NCI-H510A (cell line): ENCODE data around the gene DNAH2.

Experiments used
- DNase-seq: peaks from one replicate; lab custom pipeline; 2025; lab: John Stamatoyannopoulos, UW

DNAH2 gene

DNA sequence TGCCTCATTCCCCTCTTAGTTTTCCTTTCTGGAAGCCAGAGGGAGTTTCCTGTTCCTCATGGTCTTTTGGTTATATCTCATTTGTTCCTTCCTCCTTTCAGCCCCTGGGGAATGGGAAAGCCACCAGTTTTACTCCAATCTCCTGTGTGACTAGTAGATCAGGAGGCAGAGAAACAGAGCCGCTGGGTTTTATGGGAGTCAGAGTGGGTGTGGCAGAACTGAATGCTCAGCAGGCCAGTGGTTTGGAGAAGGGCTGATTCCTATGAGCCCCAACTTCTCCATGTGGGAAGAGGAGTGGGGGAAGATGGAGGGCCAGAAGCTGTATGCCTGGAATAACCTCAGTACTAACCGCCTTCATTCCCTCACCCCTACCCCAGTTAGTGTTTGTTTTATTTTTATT is 4.1 kb downstream of the DNAH2 start:
- no peak for DNase-seq

DNA sequence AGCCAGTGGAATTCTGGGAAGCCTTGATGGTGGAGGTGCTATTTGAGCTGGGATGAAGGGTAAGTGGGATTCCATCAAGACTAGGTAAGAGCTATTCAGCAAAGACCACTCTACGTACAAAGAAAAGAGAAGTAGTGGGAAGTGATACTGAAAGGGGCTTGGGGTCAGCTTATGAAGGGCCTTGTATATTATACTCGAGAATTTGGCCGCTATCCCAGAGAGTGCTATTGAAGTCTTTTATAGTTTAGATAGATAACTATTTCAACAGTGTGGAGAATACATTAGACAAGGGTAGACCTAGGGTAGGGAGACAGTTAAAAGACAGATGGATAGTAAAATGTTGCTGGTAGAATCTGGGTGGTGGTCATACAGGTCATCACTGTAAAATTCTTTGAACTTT is 10.3 kb downstream of the DNAH2 start:
- DNase-seq, result no peak

DNA sequence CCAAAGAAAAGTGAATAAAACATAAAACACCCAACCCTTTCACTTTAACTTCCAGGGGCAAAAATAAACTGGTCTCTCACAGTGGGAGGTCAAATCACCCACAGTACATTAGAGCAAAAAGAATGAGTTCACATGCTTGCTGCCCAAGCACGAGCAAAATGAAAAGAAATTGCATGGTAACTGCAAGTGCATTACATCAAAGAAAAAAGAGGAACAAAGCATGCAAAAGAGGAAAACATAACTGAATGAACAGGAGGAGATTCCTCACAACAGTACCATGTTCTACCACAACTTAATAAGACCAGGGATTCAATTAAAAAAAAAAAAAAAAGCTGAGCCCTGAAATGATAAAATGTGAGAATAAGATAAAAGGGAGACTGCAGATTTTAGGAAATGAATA is 12.3 kb downstream of the DNAH2 start:
- no peak for DNase-seq

DNA sequence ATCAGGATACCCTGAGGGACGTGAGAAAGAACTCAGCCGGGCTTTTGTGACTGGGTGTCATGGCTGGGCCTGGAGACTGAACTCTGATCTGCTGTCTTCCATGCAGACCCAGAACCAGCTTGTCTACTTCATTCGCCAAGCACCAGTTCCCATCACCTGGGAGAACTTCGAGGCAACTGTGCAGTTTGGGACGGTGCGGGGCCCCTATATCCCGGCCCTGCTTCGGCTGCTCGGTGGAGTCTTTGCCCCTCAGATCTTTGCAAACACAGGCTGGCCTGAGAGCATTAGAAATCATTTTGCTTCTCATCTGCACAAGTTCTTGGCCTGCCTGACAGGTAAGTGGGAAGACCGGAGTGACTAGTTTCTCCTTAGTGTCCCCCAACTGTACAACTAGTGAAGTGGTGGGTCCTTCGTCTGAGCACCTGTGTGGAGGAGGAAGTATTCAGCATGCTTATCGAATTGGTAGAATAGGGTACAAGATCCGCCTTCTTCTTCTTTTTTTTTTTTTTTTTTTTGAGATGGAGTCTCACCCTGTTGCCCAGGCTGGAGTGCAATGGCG is 15.5 kb downstream of the DNAH2 start:
- DNase-seq, result no peak

DNA sequence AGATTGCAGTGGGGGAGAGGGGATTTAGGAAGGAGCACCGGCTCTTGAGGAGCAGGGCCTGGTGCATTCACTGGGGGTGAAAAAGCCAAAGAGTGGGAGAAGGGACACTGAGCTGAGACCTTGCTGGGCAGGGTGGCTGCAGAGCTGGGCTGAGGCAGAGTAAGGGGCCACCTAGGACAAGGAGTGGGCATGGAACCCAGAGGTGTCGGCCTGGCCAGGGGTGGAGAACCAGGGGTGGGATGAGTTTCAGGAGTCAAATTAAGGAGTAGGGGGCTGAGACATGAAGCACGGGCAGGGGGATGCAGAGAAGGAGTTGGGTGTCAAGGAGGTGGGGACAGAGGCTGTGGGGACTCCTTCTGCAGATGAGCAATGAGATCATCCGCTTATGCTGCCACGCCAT is 20.1 kb downstream of the DNAH2 start:
- no peak for DNase-seq

DNA sequence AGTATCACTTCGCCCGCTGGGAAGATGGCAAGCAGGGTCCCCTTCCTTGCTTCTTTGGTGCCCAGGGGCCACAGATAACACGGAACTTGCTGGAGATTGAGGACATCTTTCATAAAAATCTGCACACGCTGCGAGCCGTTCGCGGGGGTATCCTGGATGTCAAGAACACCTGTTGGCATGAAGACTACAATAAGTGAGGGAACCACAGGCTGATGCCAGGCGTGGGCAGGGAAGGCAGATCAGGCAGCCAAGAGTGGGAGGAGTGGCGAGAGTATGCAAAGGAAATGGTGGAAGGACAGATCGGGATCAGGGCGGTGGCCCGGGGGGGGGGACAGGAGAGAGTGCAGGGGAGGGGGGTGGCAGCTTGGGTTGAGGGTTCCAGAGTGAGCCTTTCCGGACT is 22.2 kb downstream of the DNAH2 start:
- no peak for DNase-seq

DNA sequence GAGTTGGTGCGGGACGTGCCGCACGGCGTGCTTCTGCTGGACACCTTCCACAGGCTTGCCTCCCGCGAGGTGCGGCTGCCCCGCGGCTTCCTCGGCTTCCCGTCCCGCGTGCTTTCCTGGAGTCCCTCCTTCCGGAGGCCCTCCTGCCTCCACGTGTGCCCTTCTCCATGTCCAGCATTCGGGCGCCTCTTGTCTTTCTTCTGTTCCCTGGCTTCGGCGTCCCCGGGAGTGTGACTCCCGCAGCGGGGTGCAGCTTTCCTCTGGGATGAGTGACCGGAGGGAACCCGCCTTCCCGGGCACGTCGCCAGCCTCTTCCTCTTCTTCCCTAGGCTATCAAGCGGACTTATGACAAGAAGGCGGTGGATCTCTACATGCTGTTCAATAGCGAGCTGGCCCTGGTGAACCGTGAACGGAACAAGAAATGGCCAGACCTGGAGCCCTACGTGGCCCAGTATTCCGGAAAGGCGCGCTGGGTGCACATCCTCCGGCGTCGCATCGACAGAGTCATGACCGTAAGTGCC is 23.0 kb downstream of the DNAH2 start:
- DNase-seq, result no peak

DNA sequence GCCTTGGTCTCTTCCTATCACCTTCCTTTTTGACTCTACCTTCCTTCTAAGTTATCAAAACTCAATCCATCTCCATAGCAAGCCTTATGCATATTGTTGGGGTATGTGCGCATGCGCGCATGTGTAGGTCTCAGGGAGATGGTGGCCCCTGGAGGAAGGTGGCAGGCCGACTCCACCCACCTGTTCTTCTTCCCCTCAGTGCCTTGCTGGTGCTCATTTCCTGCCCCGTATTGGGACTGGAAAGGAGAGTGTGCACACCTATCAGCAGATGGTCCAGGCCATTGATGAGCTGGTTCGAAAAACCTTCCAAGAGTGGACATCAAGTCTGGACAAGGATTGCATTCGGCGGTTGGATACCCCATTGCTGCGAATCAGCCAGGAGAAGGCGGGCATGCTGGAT is 25.2 kb downstream of the DNAH2 start:
- no peak for DNase-seq

DNA sequence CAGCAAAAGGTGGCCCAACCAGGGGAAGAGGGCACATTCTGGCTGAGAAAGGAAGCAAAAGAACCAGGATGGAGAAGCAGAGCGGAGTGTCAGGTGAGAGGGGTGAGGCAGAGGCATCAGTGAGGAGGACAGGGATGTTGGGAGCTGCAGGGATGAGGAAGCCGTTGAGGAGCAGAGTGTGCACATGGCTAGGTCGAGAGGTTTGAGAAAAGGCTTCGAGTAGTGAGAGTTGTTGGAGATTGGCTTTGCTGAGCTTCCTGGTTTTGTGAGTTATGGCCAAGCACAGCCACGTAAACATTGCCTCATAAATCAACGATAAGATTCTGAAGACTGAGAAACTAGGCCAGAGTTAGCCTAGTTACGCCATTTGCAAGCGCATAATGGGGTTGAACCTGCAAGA is 26.9 kb downstream of the DNAH2 start:
- DNase-seq, result no peak

DNA sequence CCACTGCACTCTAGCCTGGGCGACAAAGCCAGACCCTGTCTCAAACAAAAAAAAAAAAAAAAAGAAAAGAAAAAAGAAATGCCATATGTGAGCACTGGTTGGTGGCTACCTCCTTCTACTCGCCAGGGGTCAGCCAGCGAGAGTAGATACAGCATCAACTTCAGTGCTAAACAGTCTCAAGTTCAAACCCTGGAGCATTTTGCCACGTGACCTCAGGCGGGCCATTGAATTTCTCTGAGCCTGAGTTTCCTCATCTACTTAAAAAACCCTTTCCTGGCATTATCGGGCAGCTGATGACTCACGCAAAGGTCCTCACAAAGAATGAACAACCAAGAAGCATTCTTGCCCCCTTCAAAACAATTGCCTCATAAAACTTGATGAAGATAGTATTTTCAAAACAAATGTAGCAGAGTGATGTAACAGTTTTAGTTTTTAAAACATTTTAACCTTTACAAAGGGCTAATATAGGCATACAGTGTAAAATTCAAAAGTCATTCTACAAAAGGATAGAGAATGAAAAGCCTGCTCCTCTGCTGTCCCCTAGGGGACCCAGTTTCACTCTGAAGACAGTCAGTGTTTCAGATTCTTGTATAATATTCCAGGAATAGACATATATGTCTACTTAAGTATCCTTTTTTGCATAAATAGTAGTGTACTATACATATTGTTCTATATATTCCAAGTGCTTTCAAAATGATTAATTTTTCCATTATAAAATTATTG is 28.4 kb downstream of the DNAH2 start:
- DNase-seq, result no peak

DNA sequence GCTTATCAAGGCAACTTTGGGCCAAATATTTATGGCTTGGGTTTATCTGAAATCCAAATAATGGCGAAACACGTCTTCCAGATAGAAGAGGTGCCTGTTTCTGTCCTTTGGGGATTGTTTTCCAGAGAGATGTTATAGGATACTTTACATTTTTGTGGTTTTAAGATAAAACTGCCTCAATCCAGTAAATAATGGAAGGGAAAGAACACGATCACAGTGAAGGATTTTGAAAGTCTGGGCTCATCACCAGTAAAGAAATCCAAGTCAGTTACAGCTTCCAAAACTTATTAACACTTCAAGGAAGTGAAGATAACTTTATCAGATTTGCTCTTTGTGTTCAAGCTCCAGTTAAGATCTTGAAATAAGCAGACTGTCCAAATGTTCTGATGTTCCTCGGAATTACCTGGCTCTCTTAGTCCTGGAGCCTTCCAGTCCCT is 30.1 kb downstream of the DNAH2 start:
- DNase-seq, result no peak

DNA sequence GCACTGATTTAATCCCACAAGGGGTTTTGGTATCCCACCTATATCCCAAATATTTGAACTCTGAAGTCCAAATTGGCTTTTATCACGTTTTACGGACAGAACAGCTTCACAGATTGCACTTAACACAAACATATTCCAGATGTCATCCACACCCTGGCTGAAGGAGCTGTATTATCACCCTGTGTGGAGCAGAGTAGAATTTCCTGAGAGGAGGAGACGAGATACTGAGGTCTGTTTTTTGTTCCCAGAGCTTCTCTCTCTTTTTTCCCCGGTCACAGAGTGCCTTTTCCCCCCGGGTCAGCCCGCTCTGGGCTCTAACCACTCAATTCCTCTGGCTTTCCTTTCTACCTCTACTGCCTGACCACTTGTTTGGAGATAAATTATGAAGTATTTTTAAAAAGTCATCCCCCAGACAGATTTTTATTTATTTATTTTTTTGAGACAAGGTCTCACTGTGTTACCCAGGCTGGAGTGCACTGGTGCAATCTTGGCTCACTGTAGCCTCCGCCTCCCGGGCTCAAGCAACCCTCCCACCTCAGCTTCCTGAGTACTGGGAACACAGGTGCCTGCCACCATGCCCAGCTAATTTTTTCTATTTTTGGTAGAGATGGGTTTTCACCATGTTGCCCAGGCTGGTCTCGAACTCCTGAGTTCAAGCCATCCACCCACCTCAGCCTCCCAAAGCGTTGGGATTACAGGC is 30.7 kb downstream of the DNAH2 start:
- DNase-seq, result no peak

DNA sequence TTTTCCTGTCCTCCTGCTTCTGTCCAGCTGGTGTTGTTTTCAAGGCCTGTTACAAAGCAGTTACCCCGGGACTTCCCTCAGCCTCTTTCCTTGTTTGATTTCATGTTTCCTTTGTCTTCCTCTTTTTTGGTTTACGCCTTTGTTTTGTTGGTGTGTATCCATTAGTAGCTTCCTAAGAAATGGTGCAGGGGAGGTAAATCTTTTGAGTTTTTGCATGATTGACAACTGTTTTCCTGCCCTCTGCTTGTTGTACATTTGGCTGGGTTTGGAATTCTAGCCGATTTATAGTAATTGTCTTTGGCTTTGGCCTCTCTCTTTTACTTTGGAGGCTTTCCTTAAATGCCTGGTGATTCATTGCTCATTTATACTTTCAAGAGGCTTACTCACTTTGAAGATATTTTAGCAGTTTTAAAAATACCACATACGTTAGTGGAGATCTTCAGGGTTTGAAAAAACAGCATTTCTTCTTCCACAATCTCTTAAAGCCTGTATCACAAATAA is 32.8 kb downstream of the DNAH2 start:
- no peak for DNase-seq

DNA sequence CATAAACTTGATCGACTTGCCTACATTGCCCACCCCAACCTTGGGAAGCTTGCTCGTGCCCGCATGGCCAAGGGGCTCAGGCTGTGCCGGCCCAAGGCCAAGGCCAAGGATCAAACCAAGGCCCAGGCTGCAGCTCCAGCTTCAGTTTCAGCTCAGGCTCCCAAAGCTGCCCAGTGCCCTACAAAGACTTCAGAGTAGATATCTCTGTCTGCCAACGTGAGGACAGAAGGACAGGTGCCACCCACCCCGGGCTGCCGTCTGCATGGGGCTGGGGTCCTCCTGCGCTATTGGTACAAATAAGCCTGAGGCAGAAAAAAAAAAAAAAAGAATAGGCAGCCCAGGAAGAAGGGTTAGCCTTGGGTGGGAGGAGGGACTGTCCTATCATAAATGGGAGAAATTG is 37.1 kb downstream of the DNAH2 start:
- no peak for DNase-seq

DNA sequence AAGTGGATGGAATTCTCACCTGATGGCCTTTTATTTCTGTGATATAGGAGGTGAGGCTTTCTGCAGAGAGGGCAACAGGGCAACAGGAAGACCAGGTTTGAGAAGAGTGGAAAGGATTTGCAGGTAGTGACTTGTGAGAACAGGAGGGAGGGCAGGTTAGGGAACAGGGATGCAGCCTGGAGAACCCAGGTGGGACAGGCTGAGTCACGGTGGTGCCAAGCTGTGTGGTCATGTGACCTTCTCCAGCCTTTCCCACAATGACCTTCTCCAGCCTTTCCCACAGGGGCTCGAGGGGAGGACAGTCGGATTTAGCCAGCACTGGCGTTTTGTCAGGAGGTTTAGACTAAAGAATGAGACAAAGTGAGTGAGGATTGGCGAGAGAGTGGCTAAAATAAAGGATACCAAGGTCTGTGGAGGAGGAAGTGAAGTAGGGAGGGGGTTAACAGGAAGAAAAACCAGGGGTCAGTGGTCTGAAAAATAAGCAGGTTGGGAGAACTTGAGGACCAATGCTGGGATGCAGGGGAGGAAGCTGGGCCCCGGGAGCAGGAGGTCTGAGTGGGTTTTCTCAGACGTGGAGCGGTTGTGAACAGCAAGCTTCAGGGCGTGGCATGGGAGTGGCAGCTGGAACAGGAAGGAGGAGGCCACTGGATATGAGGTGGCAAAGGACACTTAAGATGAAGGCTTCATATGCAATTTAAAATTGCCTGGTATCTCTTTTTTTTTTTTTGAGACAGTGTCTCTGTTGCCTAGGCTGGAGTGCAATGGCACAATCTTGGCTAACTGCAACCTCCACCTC is 37.7 kb downstream of the DNAH2 start:
- DNase-seq, result no peak

DNA sequence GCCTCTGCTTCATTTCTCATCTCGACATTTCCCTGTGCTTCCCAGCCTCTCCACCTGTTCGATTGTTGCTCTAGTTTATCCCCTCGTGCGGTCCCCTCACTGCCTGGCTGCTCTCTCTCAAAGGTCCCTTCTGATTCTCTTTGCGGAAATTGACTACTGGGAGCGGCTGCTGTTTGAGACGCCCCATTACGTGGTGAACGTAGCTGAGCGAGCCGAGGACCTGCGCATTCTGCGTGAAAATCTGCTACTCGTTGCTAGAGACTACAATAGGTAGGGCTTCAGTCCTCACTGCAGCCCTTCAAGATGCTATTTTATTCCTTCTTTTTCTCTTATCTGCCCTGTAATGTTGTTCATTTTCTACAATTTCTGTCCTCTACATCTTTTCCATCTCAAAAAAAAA is 39.4 kb downstream of the DNAH2 start:
- no peak for DNase-seq

DNA sequence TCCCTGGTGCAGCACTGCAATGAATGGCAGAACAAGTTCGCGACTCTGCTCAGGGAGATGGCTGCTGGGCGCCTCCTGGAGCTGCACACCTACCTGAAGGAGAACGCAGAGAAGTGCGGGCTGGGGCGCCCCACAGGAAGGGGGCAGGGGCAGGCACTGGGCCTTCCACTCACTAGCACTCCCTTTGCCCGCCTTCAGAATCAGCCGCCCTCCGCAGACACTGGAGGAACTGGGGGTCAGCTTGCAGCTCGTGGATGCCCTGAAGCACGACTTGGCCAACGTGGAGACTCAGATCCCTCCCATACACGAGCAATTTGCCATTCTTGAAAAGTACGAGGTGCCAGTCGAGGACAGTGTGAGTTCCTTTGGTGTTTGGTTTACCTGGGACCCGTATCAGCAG is 46.4 kb downstream of the DNAH2 start:
- DNase-seq, result no peak

DNA sequence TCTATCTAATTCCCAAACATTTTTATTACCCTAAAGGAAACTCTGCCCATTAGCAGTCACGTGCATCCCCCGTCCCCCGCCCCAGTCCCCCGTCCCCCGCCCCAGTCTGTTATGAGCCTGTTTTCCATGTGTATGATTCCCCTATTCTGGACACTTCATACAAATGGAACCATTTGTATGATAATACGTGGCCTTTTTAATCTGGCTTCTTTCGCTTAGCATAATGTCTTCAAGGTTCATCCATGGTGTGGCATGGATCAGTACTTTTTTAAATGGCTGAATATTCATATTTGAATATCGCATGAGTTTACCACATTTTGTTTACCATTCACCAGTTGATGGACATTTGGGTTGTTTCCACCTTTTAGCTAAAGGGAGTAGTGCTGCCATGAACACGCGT is 49.5 kb downstream of the DNAH2 start:
- no peak for DNase-seq

DNA sequence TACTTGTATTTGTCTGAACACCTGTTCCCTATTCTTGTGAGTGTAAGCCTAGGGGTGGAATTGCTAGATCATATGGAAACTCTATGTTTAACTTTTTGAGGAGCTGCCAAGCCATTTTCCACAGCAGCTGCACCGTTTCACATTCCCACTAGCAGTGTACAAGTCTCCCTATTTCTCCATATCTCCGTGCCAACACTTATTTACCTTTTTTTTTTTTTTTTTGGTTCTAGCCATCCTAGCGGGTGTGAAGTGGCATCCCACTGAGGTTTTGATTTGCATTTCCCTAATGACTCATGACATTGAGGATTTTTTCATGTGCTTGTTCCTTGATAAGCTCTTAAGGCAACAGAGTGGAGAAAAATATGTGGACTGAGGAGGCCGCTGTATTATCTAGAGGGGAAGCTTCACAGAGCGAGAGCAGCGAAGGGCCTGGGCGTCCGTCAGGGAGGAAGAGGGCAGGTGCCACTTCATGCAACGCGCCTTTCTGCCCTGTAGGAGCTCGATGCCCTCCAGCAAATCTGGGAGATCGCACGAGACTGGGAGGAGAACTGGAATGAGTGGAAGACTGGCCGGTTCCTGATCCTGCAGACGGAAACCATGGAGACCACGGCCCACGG is 50.0 kb downstream of the DNAH2 start:
- DNase-seq, result no peak

DNA sequence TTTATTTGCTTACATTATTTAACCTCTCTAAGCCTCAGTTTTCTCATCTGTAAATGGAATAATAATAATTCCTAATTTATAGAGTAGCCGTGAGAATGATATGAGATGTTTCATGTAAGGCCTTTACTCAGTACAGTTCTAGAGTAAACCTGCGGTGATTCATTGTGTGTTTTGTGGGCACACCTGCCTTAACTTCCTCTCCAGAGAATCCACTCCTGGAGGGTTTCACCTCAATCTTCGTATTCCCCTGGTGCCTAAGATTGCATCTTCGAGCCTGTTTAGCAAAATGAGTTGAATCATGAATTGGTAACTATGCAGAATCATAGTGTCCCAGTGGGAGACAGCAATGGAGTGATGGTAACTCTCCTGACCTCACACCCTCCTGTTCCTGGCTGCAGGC is 52.3 kb downstream of the DNAH2 start:
- DNase-seq, result no peak

DNA sequence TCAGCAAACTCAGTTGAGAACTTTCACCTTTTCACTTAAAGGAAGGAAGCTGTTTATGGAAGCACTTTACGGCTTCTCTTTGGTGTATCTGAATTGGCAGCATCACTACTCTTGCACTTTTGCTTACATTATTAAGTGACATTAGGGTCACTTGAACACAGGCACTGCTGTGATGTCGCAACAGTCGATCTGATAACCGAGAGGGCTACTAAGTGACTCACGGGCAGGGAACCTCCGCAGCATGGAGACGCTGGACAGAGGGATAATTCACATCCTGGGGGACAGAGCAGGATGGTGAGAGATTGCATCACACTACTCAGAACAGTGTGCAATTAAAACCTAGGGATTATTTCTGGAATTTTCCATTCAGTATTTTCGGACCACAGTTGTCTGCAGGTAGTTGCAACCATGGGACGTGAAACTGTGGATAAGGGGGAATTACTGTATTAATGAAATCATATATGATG is 56.5 kb downstream of the DNAH2 start:
- no peak for DNase-seq

DNA sequence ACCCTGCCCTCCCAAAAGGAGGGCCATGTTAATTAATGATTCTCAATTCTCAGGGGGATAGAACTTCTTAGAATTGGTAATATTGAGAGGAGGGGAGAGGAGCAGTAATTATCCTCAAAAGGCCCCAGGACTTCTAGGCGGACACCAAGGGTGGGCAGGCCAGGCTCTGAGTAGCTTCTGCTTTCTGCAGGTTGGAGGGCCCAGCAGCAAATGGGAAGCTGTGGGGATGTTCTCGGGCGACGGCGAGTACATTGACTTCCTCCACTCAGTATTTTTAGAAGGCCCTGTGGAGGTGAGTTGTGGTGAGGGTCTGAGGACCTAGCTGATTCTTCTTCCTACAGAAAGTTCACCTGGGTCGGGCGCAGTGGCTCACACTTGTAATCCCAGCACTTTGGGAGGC is 57.5 kb downstream of the DNAH2 start:
- DNase-seq, result no peak
